GM18526 (cell line): Measurements from ENCODE around the gene KCNAB1.

Source experiments
- POLR2A ChIP-seq: IDR thresholded peaks from 3 replicates; pipeline ENCODE4 v1.6.1; 2011; ENCODE audit not compliant: insufficient read length; ENCODE audit errors: extremely low read depth

KCNAB1 gene

GRCh38 chr3:156120528-156121251 is at the start of gene KCNAB1:
KCNAB1 (plus strand) TSS chr3:156120578.
- no peak for TF ChIP-seq POLR2A

GRCh38 chr3:156071031-156071430 is 49.3 kb upstream of the KCNAB1 start:
- no peak for TF ChIP-seq POLR2A

- no peak for TF ChIP-seq POLR2A
Measured at GRCh38 chr3:156090126-156090525, 30.3 kb upstream of the KCNAB1 start.

- no peak for TF ChIP-seq POLR2A
Measured at GRCh38 chr3:156093964-156094363, 26.4 kb upstream of the KCNAB1 start.

GRCh38 chr3:156094391-156094790 is 26.0 kb upstream of the KCNAB1 start:
- TF ChIP-seq POLR2A, result no peak

GRCh38 chr3:156098437-156099035 is 21.8 kb upstream of the KCNAB1 start:
- no peak for TF ChIP-seq POLR2A

GRCh38 chr3:156102267-156102931 is 18.0 kb upstream of the KCNAB1 start:
- TF ChIP-seq POLR2A, result no peak

- no peak for TF ChIP-seq POLR2A
Measured at GRCh38 chr3:156106721-156107373, 13.5 kb upstream of the KCNAB1 start.

GRCh38 chr3:156107504-156107903 is 12.9 kb upstream of the KCNAB1 start:
- TF ChIP-seq POLR2A, result no peak

- no peak for TF ChIP-seq POLR2A
Measured at GRCh38 chr3:156108616-156109015, 11.8 kb upstream of the KCNAB1 start.

- no peak for TF ChIP-seq POLR2A
Measured at GRCh38 chr3:156109989-156110388, 10.4 kb upstream of the KCNAB1 start.

GRCh38 chr3:156126467-156126866 is 6.1 kb downstream of the KCNAB1 start:
- no peak for TF ChIP-seq POLR2A

- no peak for TF ChIP-seq POLR2A
Measured at GRCh38 chr3:156131241-156131640, 10.9 kb downstream of the KCNAB1 start.

GRCh38 chr3:156131799-156132198 is 11.4 kb downstream of the KCNAB1 start:
- no peak for TF ChIP-seq POLR2A

GRCh38 chr3:156132313-156132712 is 11.9 kb downstream of the KCNAB1 start:
- TF ChIP-seq POLR2A, result no peak

- no peak for TF ChIP-seq POLR2A
Measured at GRCh38 chr3:156133076-156133475, 12.7 kb downstream of the KCNAB1 start.
